MM.1S (cell line): ENCODE results near the gene CTSO.

ENCODE experiments used
- DNase-seq: peaks from one replicate; pipeline ENCODE4 v3.0.0-alpha.2; 2015
- H2AFZ ChIP-seq: fragments of 300-600 bp; sonication (generic); 2 replicates; pipeline ENCODE4 v1.6.0; 2016; ENCODE audit warnings: antibody characterized with exemption, low read length
- H3F3A ChIP-seq: fragments of 300-600 bp; sonication (generic); 2 replicates; pipeline ENCODE4 v1.6.1; 2016; ENCODE audit warnings: mild to moderate bottlenecking, antibody characterized with exemption, low read length, moderate library complexity, mixed read lengths; ENCODE audit not compliant: insufficient read depth
- H3K27ac ChIP-seq: fragments of 300-600 bp; sonication (generic); 2 replicates; pipeline ENCODE4 v1.5.1; 2016; ENCODE audit warnings: mild to moderate bottlenecking, low read length
- H3K27me3 ChIP-seq: fragments of 300-600 bp; sonication (generic); replicated peaks from 2 replicates; pipeline ENCODE4 v1.6.0; 2016; ENCODE audit warnings: low read length; ENCODE audit not compliant: insufficient read depth
- H3K36me3 ChIP-seq: fragments of 300-600 bp; sonication (generic); replicated peaks from 2 replicates; pipeline ENCODE4 v1.6.1; 2016; ENCODE audit warnings: mild to moderate bottlenecking, low read length, mixed read lengths; ENCODE audit not compliant: insufficient read depth
- H3K4me1 ChIP-seq: fragments of 300-600 bp; sonication (generic); 2 replicates; pipeline ENCODE4 v1.6.1; 2016; ENCODE audit warnings: low read length, mixed read lengths
- H3K4me2 ChIP-seq: fragments of 300-600 bp; sonication (generic); 2 replicates; pipeline ENCODE4 v1.6.0; 2016; ENCODE audit warnings: low read depth, low read length
- H3K4me3 ChIP-seq: fragments of 300-600 bp; sonication (generic); 2 replicates; pipeline ENCODE4 v1.5.1; 2016; ENCODE audit warnings: low read length, mixed read lengths
- H3K79me2 ChIP-seq: fragments of 300-600 bp; sonication (generic); 2 replicates; pipeline ENCODE4 v1.6.1; 2016; ENCODE audit warnings: mixed run types, low read length, mixed read lengths
- H3K9ac ChIP-seq: fragments of 300-600 bp; sonication (generic); 2 replicates; pipeline ENCODE4 v1.6.1; 2016; ENCODE audit warnings: low read length, mixed read lengths
- H3K9me2 ChIP-seq: fragments of 300-600 bp; sonication (generic); replicated peaks from 2 replicates; pipeline ENCODE4 v1.6.1; 2016; ENCODE audit warnings: mild to moderate bottlenecking, low read length, mixed read lengths; ENCODE audit not compliant: insufficient read depth
- H3K9me3 ChIP-seq: fragments of 300-600 bp; sonication (generic); replicated peaks from 2 replicates; pipeline ENCODE4 v1.6.1; 2016; ENCODE audit warnings: mild to moderate bottlenecking, low read length, mixed read lengths; ENCODE audit not compliant: insufficient read depth
- H4K20me1 ChIP-seq: fragments of 300-600 bp; sonication (generic); 2 replicates; pipeline ENCODE4 v1.6.1; 2016; ENCODE audit warnings: mild to moderate bottlenecking, low read length, moderate library complexity, mixed read lengths; ENCODE audit not compliant: insufficient read depth
- EZH2 ChIP-seq: fragments of 300-600 bp; sonication (generic); optimal IDR thresholded peaks from 2 replicates; pipeline ENCODE3; 2017; ENCODE audit warnings: low read depth, mild to moderate bottlenecking, antibody characterized with exemption, low read length, mixed read lengths
- EZH2phosphoT487 ChIP-seq: fragments of 300-600 bp; sonication (generic); IDR thresholded peaks from 2 replicates; pipeline ENCODE4 v1.6.1; 2018; ENCODE audit warnings: antibody characterized with exemption, low read length
- TF ChIP-seq, protein P1 (sequence below): fragments of 300-600 bp; sonication (generic); IDR thresholded peaks from 2 replicates; pipeline ENCODE4 v1.5.1; 2016; ENCODE audit warnings: antibody characterized with exemption, low read length, mixed read lengths

Gene CTSO

DNA sequence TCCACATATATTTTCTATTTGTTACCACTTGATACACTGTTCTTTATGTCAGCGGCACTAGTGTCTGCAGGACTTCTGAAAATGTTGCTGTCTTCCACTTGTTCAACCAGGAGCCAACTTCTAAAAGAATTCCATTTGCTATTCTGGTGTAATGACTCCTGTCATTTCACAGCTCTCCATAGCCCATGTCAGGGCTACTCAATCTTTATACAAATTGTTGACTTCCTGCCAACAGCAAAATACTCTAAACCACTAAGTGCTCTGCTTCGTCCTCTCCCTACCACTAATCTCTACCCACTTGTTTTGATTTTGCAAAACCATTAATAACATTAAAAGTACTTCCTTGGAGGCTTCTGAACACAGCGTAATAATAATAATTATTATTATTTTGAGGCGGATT, 7.2 kb downstream of the CTSO start:
- H3K4me2 ChIP-seq = no peak overlapping the region
- no peak overlapping the region for H2AFZ ChIP-seq
- H3K9ac ChIP-seq = no peak overlapping the region
- no peaks in the 10 kb centered on the region for H3K27me3 ChIP-seq
- H3K4me1 ChIP-seq = no peaks in the 10 kb centered on the region
- no peaks in the 10 kb centered on the region for H3K9me2 ChIP-seq
- H3K9me3 ChIP-seq = no peaks in the 10 kb centered on the region
- TF ChIP-seq EZH2phosphoT487 (no peak), EZH2 (no peak)
- TF ChIP-seq, protein P1, sequence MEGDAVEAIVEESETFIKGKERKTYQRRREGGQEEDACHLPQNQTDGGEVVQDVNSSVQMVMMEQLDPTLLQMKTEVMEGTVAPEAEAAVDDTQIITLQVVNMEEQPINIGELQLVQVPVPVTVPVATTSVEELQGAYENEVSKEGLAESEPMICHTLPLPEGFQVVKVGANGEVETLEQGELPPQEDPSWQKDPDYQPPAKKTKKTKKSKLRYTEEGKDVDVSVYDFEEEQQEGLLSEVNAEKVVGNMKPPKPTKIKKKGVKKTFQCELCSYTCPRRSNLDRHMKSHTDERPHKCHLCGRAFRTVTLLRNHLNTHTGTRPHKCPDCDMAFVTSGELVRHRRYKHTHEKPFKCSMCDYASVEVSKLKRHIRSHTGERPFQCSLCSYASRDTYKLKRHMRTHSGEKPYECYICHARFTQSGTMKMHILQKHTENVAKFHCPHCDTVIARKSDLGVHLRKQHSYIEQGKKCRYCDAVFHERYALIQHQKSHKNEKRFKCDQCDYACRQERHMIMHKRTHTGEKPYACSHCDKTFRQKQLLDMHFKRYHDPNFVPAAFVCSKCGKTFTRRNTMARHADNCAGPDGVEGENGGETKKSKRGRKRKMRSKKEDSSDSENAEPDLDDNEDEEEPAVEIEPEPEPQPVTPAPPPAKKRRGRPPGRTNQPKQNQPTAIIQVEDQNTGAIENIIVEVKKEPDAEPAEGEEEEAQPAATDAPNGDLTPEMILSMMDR = no peak
- no peaks in the 10 kb centered on the region for H3F3A ChIP-seq
- H3K4me3 ChIP-seq = no peak overlapping the region
- H4K20me1 ChIP-seq = no peaks in the 10 kb centered on the region
- no peaks in the 10 kb centered on the region for H3K79me2 ChIP-seq
- H3K27ac ChIP-seq = no peak overlapping the region
- no peak for DNase-seq
- H3K36me3 ChIP-seq = no peaks in the 10 kb centered on the region

- H2AFZ ChIP-seq = no peak overlapping the region
- no peaks in the 10 kb centered on the region for H3K4me1 ChIP-seq
- no peaks in the 10 kb centered on the region for H3F3A ChIP-seq
- H3K79me2 ChIP-seq = no peaks in the 10 kb centered on the region
- H3K9me3 ChIP-seq = no peaks in the 10 kb centered on the region
- no peak for TF ChIP-seq EZH2phosphoT487
- TF ChIP-seq, protein P1 = no peak
- no peak for TF ChIP-seq EZH2
- no peak overlapping the region for H3K27ac ChIP-seq
- H3K27me3 ChIP-seq = no peaks in the 10 kb centered on the region
- no peaks in the 10 kb centered on the region for H3K9me2 ChIP-seq
- H3K4me3 ChIP-seq = no peak overlapping the region
- no peak overlapping the region for H3K4me2 ChIP-seq
- H3K36me3 ChIP-seq = no peaks in the 10 kb centered on the region
- DNase-seq = no peak
- no peak overlapping the region for H3K9ac ChIP-seq
- no peaks in the 10 kb centered on the region for H4K20me1 ChIP-seq
Observed at GRCh38 chr4:155944516-155944915, 9.2 kb downstream of the CTSO start.

- H3K79me2 ChIP-seq = no peaks in the 10 kb centered on the region
- H2AFZ ChIP-seq = no peak overlapping the region
- H3K4me1 ChIP-seq = no peaks in the 10 kb centered on the region
- TF ChIP-seq, protein P1 = no peak
- TF ChIP-seq EZH2 = no peak
- TF ChIP-seq EZH2phosphoT487 = no peak
- no peak overlapping the region for H3K4me2 ChIP-seq
- no peaks in the 10 kb centered on the region for H3K36me3 ChIP-seq
- H3K9me3 ChIP-seq = no peaks in the 10 kb centered on the region
- H4K20me1 ChIP-seq = no peaks in the 10 kb centered on the region
- no peak overlapping the region for H3K4me3 ChIP-seq
- no peak overlapping the region for H3K9ac ChIP-seq
- H3K9me2 ChIP-seq = no peaks in the 10 kb centered on the region
- no peaks in the 10 kb centered on the region for H3K27me3 ChIP-seq
- no peak for DNase-seq
- H3F3A ChIP-seq = no peaks in the 10 kb centered on the region
- H3K27ac ChIP-seq = no peak overlapping the region
Observed at GRCh38 chr4:155943605-155944291, 9.9 kb downstream of the CTSO start.
